ENCODE measurements around the gene EBF3.

Gene EBF3

GRCh38 chr10:129873351-129873750 lies 90.7 kb downstream of the EBF3 start:
- peaks cover 6% of the 10 kb centered on the region; the same call in 1 of the 2 replicates for H3K4me1 ChIP-seq (ENCODE audit: insufficient read depth, low read length)
- H3K9ac ChIP-seq (ENCODE audit: low read depth, low read length): no peak overlapping the region
- no peak overlapping the region for H3K27ac ChIP-seq (ENCODE audit: low read length)
- H3K36me3 ChIP-seq (ENCODE audit: insufficient read depth, low read depth, low read length): no peaks in the 10 kb centered on the region
- no peak overlapping the region for H3K4me3 ChIP-seq (ENCODE audit: low read length)
- no peaks in the 10 kb centered on the region for H3K27me3 ChIP-seq (ENCODE audit: insufficient read depth, low read length)
- H3K9me3 ChIP-seq (ENCODE audit: insufficient read depth, low read depth, low read length): no peaks in the 10 kb centered on the region

DNA sequence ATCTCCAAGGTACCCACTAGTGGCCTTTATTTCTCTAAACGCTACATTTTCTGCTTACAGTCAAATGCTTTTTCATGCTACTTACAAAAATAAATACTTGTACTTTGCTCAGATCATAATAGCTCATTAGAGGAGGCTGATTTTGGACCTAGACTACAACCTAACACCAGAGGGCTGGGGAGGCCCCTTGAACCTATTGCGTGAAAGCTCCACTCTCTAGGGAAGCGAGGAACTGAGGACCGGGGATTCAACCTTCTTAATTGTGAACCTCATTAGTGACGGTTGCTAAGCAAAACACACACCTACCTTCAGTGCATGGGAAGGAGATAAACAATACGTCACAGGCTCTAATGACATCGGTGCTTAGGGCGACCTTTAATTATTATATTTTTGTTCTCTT lies 92.1 kb downstream of the EBF3 start:
- H3K4me3 ChIP-seq (ENCODE audit: low read length): no peak overlapping the region
- no peaks in the 10 kb centered on the region for H3K9me3 ChIP-seq (ENCODE audit: insufficient read depth, low read depth, low read length)
- peaks cover 6% of the 10 kb centered on the region; the same call in 1 of the 2 replicates for H3K4me1 ChIP-seq (ENCODE audit: insufficient read depth, low read length)
- no peaks in the 10 kb centered on the region for H3K27me3 ChIP-seq (ENCODE audit: insufficient read depth, low read length)
- no peak overlapping the region for H3K27ac ChIP-seq (ENCODE audit: low read length)
- H3K9ac ChIP-seq (ENCODE audit: low read depth, low read length): no peak overlapping the region
- no peaks in the 10 kb centered on the region for H3K36me3 ChIP-seq (ENCODE audit: insufficient read depth, low read depth, low read length)

DNA sequence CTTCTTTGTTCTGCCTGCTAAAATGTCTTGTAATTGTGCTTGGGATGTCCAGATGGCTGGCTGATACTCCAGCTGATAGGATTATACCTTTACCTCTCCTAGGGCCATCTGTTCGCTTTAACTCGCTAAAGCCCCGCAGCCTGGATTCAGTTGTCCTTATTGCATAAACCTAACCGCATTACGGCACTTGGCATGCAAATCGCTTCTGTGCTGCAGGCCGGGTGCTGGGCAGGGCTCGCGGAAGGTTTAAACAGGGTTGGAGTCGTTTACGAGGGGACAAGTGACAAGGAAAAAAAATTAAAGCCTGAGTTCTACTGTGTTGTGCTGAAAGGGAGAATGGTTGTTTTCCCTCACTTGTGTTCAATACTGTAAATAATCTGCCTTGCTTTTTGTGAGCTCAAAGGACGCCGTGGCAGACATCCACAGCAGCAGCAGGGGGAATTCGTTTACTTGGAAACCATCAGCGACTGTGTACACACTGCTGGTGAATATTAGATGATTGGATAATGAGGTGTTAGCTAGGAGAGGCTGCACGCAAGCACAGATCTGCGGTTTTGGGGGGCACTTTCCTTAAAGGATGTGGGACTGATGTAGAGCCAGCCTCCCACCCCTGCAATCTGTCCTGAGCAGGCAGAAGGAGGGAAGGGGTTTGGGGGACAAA lies 93.0 kb downstream of the EBF3 start:
- Histone ChIP-seq H3K36me3 (ENCODE audit: insufficient read depth, low read depth, low read length) (no peaks in the 10 kb centered on the region), H3K27ac (ENCODE audit: low read length) (no peak overlapping the region), H3K9ac (ENCODE audit: low read depth, low read length) (peak overlapping the region; percentile 20; the same call in 1 of the 2 replicates), H3K27me3 (ENCODE audit: insufficient read depth, low read length) (no peaks in the 10 kb centered on the region), H3K4me3 (ENCODE audit: low read length) (no peak overlapping the region), H3K9me3 (ENCODE audit: insufficient read depth, low read depth, low read length) (no peaks in the 10 kb centered on the region), H3K4me1 (ENCODE audit: insufficient read depth, low read length) (peaks cover 6% of the 10 kb centered on the region; the same call in 1 of the 2 replicates)

DNA sequence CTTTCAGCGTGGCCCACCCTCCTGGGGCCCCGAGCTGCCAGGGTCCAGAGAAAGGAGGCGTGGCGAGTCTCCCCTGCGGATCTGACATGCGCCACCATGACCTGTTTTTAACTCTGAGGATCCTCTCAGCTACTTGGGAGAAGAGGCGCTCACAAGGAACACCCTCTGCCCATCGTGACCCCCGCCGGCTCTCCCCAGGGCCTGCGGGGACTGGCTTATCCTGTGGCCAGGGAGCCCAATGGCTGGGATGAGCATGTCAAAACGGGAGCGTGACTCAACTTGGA lies 93.7 kb downstream of the EBF3 start:
- Histone ChIP-seq H3K4me3 (ENCODE audit: low read length) (no peak overlapping the region), H3K4me1 (ENCODE audit: insufficient read depth, low read length) (peaks cover 6% of the 10 kb centered on the region; the same call in 1 of the 2 replicates), H3K36me3 (ENCODE audit: insufficient read depth, low read depth, low read length) (no peaks in the 10 kb centered on the region), H3K9me3 (ENCODE audit: insufficient read depth, low read depth, low read length) (no peaks in the 10 kb centered on the region), H3K27me3 (ENCODE audit: insufficient read depth, low read length) (no peaks in the 10 kb centered on the region), H3K9ac (ENCODE audit: low read depth, low read length) (no peak overlapping the region), H3K27ac (ENCODE audit: low read length) (no peak overlapping the region)

DNA sequence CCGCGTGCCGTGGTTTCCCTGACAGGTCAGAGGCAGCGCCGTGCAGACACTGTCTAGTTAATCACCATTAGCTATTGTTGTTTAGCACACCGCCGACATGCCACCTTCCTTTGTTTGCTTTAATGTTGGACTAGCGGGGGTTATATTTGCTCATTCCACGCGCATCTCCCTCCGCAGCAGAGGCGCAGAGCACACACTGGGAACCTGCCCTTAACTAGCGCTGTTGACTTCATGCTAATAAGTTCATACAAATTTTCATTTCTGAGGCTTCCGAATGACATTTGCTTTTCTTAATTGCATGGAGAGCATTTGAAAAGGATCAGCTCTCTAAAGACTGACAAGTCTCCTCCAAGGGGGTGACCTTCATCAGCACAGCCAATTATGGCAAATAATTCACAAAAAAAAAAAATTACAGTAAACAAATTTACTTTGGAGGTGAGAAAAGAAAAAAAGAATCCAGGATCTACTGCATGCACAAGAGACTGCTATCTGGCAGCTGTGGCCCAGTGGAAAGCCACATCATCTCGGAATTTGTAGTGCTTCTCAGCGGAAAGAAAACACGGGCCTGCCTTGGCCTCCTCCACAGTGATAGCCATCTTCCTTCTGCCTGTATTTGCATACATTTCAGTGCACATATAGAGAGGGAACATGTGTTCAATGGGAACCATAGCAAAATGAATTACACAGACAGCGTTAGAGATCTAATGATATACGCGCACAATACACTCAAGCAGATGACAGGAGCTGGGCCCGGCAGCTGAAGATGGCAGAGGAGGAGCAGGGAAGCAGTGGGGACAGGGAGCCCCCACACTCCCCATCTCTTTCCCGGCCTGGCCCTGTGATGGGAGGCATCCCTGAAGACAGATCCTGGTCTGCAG lies 94.2 kb downstream of the EBF3 start:
- H3K27ac ChIP-seq (ENCODE audit: low read length): no peak overlapping the region
- peaks cover 6% of the 10 kb centered on the region; the same call in 1 of the 2 replicates for H3K4me1 ChIP-seq (ENCODE audit: insufficient read depth, low read length)
- H3K27me3 ChIP-seq (ENCODE audit: insufficient read depth, low read length): no peaks in the 10 kb centered on the region
- no peaks in the 10 kb centered on the region for H3K36me3 ChIP-seq (ENCODE audit: insufficient read depth, low read depth, low read length)
- no peaks in the 10 kb centered on the region for H3K9me3 ChIP-seq (ENCODE audit: insufficient read depth, low read depth, low read length)
- no peak overlapping the region for H3K4me3 ChIP-seq (ENCODE audit: low read length)
- H3K9ac ChIP-seq (ENCODE audit: low read depth, low read length): no peak overlapping the region

DNA sequence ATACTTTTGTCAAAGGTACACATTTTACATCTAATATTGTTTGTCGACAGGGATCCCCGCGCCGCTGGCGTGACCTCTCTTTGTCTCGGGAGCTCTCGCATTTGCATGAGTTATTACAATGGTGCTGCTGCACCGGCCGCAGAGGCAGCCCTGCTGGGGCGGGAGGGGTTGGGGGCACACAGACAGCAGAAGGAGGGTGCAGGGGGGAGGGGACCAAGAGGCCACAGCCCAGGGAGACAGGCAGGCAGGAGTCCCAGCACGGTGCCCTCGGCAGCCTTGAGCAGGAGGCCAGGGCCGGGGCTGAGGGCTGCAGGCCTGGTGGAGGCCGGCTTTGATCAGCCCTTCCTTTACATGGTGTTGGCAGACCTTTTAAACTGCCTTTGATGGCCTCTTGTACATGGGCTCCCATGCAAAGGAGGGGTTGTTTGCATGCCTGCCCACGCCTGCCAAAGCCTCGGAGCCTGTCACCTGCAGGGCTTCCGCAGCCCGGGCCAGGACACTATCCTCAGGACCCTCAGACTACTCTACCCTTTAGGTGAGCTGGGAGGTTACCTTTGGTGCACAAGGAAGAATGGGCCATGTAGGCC lies 95.5 kb downstream of the EBF3 start:
- no peaks in the 10 kb centered on the region for H3K27me3 ChIP-seq (ENCODE audit: insufficient read depth, low read length)
- no peak overlapping the region for H3K27ac ChIP-seq (ENCODE audit: low read length)
- H3K36me3 ChIP-seq (ENCODE audit: insufficient read depth, low read depth, low read length): no peaks in the 10 kb centered on the region

DNA sequence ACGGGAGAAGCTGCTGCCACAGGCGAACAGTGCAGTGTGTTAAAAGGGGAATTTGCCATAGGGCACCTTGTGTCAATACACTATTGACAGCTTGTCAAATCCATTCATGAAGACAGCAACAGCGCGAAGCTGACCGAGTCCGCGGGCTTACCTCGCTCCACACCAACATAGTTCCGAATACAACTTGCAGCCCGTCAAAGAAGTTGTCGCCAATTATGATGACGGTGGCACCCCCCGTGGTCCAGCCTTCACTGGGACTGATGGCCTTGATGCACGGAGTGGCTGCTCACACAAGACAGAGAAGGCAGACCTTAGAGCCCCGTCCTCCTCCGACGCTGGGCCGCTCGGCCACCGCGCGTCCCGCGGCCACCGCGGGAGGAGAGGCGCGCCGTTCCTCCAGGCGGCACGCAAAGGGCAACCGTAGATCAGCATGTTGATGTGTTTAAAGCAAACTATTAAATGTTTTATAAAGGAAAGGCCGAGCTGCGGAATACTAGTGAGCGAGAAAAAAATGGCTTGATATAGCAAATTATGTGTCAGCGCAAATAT lies 96.4 kb downstream of the EBF3 start:
- Histone ChIP-seq H3K9me3 (ENCODE audit: insufficient read depth, low read depth, low read length) (no peaks in the 10 kb centered on the region), H3K9ac (ENCODE audit: low read depth, low read length) (no peak overlapping the region), H3K4me1 (ENCODE audit: insufficient read depth, low read length) (peaks cover 6% of the 10 kb centered on the region; the same call in 1 of the 2 replicates), H3K36me3 (ENCODE audit: insufficient read depth, low read depth, low read length) (no peaks in the 10 kb centered on the region), H3K4me3 (ENCODE audit: low read length) (no peak overlapping the region), H3K27me3 (ENCODE audit: insufficient read depth, low read length) (no peaks in the 10 kb centered on the region), H3K27ac (ENCODE audit: low read length) (no peak overlapping the region)

More for the DNA sequence above, 95.5 kb downstream of the EBF3 start:
- peaks cover 6% of the 10 kb centered on the region; the same call in 1 of the 2 replicates for H3K4me1 ChIP-seq (ENCODE audit: insufficient read depth, low read length)
- no peak overlapping the region for H3K9ac ChIP-seq (ENCODE audit: low read depth, low read length)
- H3K4me3 ChIP-seq (ENCODE audit: low read length): no peak overlapping the region
- no peaks in the 10 kb centered on the region for H3K9me3 ChIP-seq (ENCODE audit: insufficient read depth, low read depth, low read length)

DNA sequence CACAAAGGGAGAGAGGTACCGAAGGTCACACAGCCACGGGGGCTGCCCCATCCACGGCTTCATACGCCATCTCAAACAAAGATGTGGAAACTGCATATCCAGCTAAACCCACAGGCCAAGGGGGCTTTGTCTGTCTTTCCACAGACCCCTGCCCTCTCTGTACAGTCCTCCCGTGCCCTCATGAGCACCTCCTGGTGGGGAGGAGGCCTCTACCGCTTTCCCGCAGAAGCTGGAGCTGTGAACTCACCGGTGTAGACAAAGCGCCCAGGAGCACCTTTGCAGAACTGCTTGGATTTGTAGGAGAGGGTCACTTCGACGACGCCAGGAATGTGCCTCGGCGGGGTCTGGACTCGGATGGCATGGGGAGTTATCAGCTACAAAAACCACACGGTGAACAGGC lies 97.2 kb downstream of the EBF3 start:
- no peaks in the 10 kb centered on the region for H3K36me3 ChIP-seq (ENCODE audit: insufficient read depth, low read depth, low read length)
- no peaks in the 10 kb centered on the region for H3K9me3 ChIP-seq (ENCODE audit: insufficient read depth, low read depth, low read length)
- H3K9ac ChIP-seq (ENCODE audit: low read depth, low read length): no peak overlapping the region
- H3K4me1 ChIP-seq (ENCODE audit: insufficient read depth, low read length): peaks cover 6% of the 10 kb centered on the region; the same call in 1 of the 2 replicates
- H3K4me3 ChIP-seq (ENCODE audit: low read length): no peak overlapping the region
- H3K27me3 ChIP-seq (ENCODE audit: insufficient read depth, low read length): no peaks in the 10 kb centered on the region
- H3K27ac ChIP-seq (ENCODE audit: low read length): no peak overlapping the region

GRCh38 chr10:129865960-129866359 lies 98.1 kb downstream of the EBF3 start:
- Histone ChIP-seq H3K9me3 (ENCODE audit: insufficient read depth, low read depth, low read length) (no peaks in the 10 kb centered on the region), H3K36me3 (ENCODE audit: insufficient read depth, low read depth, low read length) (no peaks in the 10 kb centered on the region), H3K4me3 (ENCODE audit: low read length) (no peak overlapping the region), H3K27me3 (ENCODE audit: insufficient read depth, low read length) (no peaks in the 10 kb centered on the region), H3K9ac (ENCODE audit: low read depth, low read length) (no peak overlapping the region), H3K4me1 (ENCODE audit: insufficient read depth, low read length) (peaks cover 2% of the 10 kb centered on the region; the same call in 1 of the 2 replicates), H3K27ac (ENCODE audit: low read length) (no peak overlapping the region)

DNA sequence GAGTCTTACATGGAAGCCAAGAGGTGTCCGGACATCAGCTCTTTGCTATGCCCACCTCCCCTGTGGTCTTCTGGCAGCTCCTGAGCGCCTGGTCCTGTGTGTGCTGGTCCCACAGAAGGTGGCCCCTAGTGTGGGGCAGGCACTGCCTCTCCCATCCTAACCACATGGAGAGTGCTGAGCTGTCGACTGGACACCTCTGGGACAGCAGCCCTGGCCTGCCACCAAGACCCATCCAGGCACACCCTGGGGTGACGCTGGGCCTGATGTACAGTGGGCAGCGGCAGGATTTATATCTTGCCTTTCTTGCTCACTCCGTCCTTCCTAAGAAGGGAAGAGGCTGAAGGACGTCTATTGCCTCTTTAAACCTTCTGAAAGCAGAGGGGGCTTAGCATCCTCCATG lies 98.7 kb downstream of the EBF3 start:
- Histone ChIP-seq H3K27ac (ENCODE audit: low read length) (no peak overlapping the region), H3K4me1 (ENCODE audit: insufficient read depth, low read length) (peaks cover 2% of the 10 kb centered on the region; the same call in 1 of the 2 replicates), H3K9me3 (ENCODE audit: insufficient read depth, low read depth, low read length) (no peaks in the 10 kb centered on the region), H3K36me3 (ENCODE audit: insufficient read depth, low read depth, low read length) (no peaks in the 10 kb centered on the region), H3K9ac (ENCODE audit: low read depth, low read length) (no peak overlapping the region), H3K4me3 (ENCODE audit: low read length) (no peak overlapping the region), H3K27me3 (ENCODE audit: insufficient read depth, low read length) (no peaks in the 10 kb centered on the region)

- Histone ChIP-seq H3K27me3 (ENCODE audit: insufficient read depth, low read length) (no peaks in the 10 kb centered on the region), H3K36me3 (ENCODE audit: insufficient read depth, low read depth, low read length) (no peaks in the 10 kb centered on the region), H3K9ac (ENCODE audit: low read depth, low read length) (no peak overlapping the region), H3K27ac (ENCODE audit: low read length) (no peak overlapping the region), H3K9me3 (ENCODE audit: insufficient read depth, low read depth, low read length) (no peaks in the 10 kb centered on the region), H3K4me1 (ENCODE audit: insufficient read depth, low read length) (peaks cover 2% of the 10 kb centered on the region; the same call in 1 of the 2 replicates), H3K4me3 (ENCODE audit: low read length) (no peak overlapping the region)
Measured at GRCh38 chr10:129864601-129865126, 99.4 kb downstream of the EBF3 start.
